Subcutaneous abdominal adipose tissue (tissue), 5 donors: ENCODE results near the gene IL12RB2.

Source experiments
- H3K27ac ChIP-seq: one replicate; pipeline ENCODE4 v1.7.0; 2013; ENCODE audit warnings: low read depth, mild to moderate bottlenecking, inconsistent platforms, low read length, moderate library complexity
- H3K27me3 ChIP-seq, 5 donors: one replicate each; pipeline ENCODE4 v1.7.0; 2013; ENCODE audit warnings: low read length in 5 of 5, inconsistent platforms in 1 of 5; ENCODE audit not compliant: control insufficient read depth in 5 of 5, insufficient read depth in 4 of 5
- H3K36me3 ChIP-seq, 5 donors: one replicate each; pipeline ENCODE4 v1.7.0; 2013; ENCODE audit warnings: low read length in 5 of 5; ENCODE audit not compliant: control insufficient read depth in 5 of 5, insufficient read depth in 5 of 5
- H3K4me1 ChIP-seq, 5 donors: one replicate each; pipeline ENCODE4 v1.7.0; 2013; ENCODE audit warnings: low read length in 5 of 5, mild to moderate bottlenecking in 3 of 5, moderate library complexity in 1 of 5; ENCODE audit not compliant: control insufficient read depth in 5 of 5, insufficient read depth in 5 of 5
- H3K4me3 ChIP-seq, 5 donors: one replicate each; pipeline ENCODE4 v1.7.0; 2013; ENCODE audit warnings: low read length in 5 of 5, low read depth in 1 of 5
- H3K9ac ChIP-seq, 5 donors: one replicate each; pipeline ENCODE4 v1.7.0; 2013; ENCODE audit warnings: low read length in 5 of 5, mild to moderate bottlenecking in 4 of 5, moderate library complexity in 3 of 5
- H3K9me3 ChIP-seq, 5 donors: one replicate each; pipeline ENCODE4 v1.7.0; 2013; ENCODE audit warnings: low read length in 5 of 5; ENCODE audit not compliant: control insufficient read depth in 5 of 5
- donor health status: healthy.
- donor health status: healthy.
- donor health status: healthy.
- donor health status: healthy.
- donor health status: healthy.

IL12RB2 gene

GRCh38 chr1:67308136-67308535 lies 463 bp downstream of the IL12RB2 start:
- Histone ChIP-seq H3K9me3 (no peaks in the 10 kb centered on the region), H3K27ac (no peak overlapping the region), H3K9ac (peak overlapping the region in 2 of 5 donors; percentile 10 to 39), H3K27me3 (peaks cover 0 to 16% (median 9%) of the 10 kb centered on the region in 5 donors), H3K4me1 (peaks cover 0 to 16% (median 7%) of the 10 kb centered on the region in 5 donors), H3K36me3 (no peaks in the 10 kb centered on the region), H3K4me3 (peak overlapping the region; percentile 37 to 68 (median 60))

GRCh38 chr1:67312615-67313014 lies 4.9 kb downstream of the IL12RB2 start:
- Histone ChIP-seq H3K4me3 (no peak overlapping the region), H3K27ac (no peak overlapping the region), H3K9ac (no peak overlapping the region), H3K27me3 (peaks cover 0 to 9% (median 5%) of the 10 kb centered on the region in 5 donors), H3K9me3 (no peaks in the 10 kb centered on the region), H3K4me1 (peaks cover 0 to 10% (median 2%) of the 10 kb centered on the region in 5 donors), H3K36me3 (no peaks in the 10 kb centered on the region)

GRCh38 chr1:67313934-67314671 lies 6.4 kb downstream of the IL12RB2 start:
- Histone ChIP-seq H3K9ac (no peak overlapping the region), H3K27ac (no peak overlapping the region), H3K4me3 (no peak overlapping the region), H3K27me3 (no peaks in the 10 kb centered on the region), H3K9me3 (no peaks in the 10 kb centered on the region), H3K36me3 (no peaks in the 10 kb centered on the region), H3K4me1 (peaks cover 0 to 4% (median 0%) of the 10 kb centered on the region in 5 donors)

DNA sequence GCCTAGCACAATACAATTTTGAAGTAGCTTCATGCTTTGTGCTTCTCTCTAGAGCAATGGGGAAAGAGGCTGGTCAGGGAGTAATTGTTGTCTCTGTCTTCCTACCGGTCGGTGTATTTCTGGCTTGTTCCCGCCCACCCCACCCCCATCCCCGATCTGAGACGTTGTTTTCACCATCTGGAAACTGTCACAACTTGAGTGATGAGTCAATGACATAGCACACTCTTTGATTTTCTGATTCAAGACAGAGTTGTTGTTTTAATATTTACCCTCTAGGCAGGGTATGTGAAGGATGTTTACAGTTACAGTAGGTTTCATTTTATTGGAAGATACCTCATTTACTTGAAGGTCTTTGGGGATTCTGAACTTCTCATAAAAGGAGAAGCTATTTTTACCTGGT lies 7.0 kb downstream of the IL12RB2 start:
- Histone ChIP-seq H3K27ac (no peak overlapping the region), H3K9ac (no peak overlapping the region), H3K27me3 (no peaks in the 10 kb centered on the region), H3K4me3 (no peak overlapping the region), H3K4me1 (peaks cover 0 to 4% (median 0%) of the 10 kb centered on the region in 5 donors), H3K9me3 (no peaks in the 10 kb centered on the region), H3K36me3 (no peaks in the 10 kb centered on the region)

DNA sequence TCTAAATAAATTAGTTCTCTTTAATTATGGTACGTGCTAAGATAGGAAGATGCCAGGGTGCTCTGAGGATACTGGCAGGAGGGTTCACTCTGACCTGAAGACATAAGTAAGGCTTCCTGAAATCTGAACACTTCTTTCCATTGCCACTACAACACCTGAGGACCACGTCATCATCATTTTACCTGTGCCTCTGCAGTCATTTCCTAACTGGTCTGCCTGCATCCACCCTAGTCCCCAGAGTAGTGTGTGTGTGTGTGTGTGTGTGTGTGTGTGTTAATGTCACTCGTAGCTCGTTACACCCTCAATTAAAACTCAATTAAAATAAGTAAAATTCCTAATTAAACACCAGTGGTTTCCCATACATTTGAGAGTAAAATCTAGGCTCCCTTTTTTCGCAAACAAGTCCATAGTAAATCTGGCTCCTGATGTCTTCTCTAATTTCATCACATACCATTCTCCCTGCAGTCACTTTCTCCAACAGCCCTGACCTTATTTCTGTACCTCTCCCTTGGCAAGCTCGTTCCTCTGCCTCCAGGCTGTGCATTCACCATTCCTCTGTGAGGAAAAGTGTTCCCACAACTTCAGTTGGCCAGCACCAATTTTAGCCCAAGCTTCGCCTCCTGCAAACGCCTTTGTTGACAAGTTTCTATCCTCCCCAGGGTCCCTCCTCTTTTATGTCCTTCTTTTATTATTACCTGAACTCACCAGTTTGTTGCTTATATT lies 8.7 kb downstream of the IL12RB2 start:
- Histone ChIP-seq H3K9me3 (no peaks in the 10 kb centered on the region), H3K4me3 (no peak overlapping the region), H3K27ac (no peak overlapping the region), H3K9ac (no peak overlapping the region), H3K27me3 (no peaks in the 10 kb centered on the region), H3K4me1 (peaks cover 0 to 4% (median 0%) of the 10 kb centered on the region in 5 donors), H3K36me3 (no peaks in the 10 kb centered on the region)

- no peak overlapping the region for H3K4me3 ChIP-seq
- H3K4me1 ChIP-seq = peaks cover 0 to 4% (median 0%) of the 10 kb centered on the region in 5 donors
- no peak overlapping the region for H3K9ac ChIP-seq
- H3K9me3 ChIP-seq = no peaks in the 10 kb centered on the region
- H3K27me3 ChIP-seq = no peaks in the 10 kb centered on the region
- H3K36me3 ChIP-seq = no peaks in the 10 kb centered on the region
- H3K27ac ChIP-seq = no peak overlapping the region
Measured at GRCh38 chr1:67316918-67317317, 9.2 kb downstream of the IL12RB2 start.

DNA sequence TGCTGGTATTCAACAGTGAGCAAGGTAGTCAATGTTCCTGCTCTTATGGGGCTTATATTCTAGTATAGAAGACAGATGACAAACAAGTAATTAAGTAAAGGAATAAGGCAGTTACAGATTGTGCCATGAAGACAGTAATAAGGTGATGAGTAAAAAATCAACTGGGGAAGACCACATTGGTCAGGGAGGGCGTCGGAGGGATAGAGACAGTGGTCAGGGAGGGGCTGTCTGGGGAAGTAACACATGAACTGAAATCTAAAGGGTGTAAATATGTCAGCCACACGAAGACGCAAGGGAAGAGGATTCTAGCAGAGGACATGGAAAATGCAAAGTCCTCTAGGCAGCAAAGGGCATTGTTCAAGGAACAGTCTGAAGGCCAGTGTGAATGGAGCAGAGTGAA lies 10.1 kb downstream of the IL12RB2 start:
- no peak overlapping the region for H3K9ac ChIP-seq
- no peak overlapping the region for H3K4me3 ChIP-seq
- no peaks in the 10 kb centered on the region for H3K36me3 ChIP-seq
- peaks cover 0 to 4% (median 0%) of the 10 kb centered on the region in 5 donors for H3K4me1 ChIP-seq
- no peaks in the 10 kb centered on the region for H3K9me3 ChIP-seq
- no peak overlapping the region for H3K27ac ChIP-seq
- H3K27me3 ChIP-seq = peaks cover 0 to 2% (median 0%) of the 10 kb centered on the region in 5 donors

GRCh38 chr1:67322442-67322841 lies 14.8 kb downstream of the IL12RB2 start:
- Histone ChIP-seq H3K9me3 (no peaks in the 10 kb centered on the region), H3K36me3 (no peaks in the 10 kb centered on the region), H3K27ac (no peak overlapping the region), H3K9ac (no peak overlapping the region), H3K4me3 (no peak overlapping the region), H3K27me3 (peaks cover 0 to 3% (median 0%) of the 10 kb centered on the region in 5 donors), H3K4me1 (no peaks in the 10 kb centered on the region)

DNA sequence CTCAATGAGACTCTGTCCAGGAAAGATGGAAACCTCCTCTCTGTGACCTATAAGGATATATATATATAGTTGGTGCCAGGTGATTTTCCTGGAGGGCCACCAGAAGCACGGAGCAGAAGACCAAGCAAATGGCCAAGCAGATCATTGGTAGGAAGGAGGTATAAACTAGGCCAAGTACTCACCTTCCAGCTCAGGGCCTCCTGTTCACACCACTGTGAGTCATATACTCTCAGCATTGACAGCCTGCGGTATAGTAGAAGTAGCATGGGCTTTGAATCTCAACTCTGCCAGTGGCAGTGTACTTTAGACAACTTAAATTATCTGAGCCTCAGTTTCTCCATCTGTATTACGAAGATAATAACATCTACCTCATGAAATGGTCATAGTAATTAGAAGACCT lies 15.4 kb downstream of the IL12RB2 start:
- Histone ChIP-seq H3K9me3 (no peaks in the 10 kb centered on the region), H3K27me3 (peaks cover 0 to 3% (median 0%) of the 10 kb centered on the region in 5 donors), H3K4me3 (no peak overlapping the region), H3K27ac (no peak overlapping the region), H3K36me3 (no peaks in the 10 kb centered on the region), H3K4me1 (no peaks in the 10 kb centered on the region), H3K9ac (no peak overlapping the region)

GRCh38 chr1:67324068-67324467 lies 16.4 kb downstream of the IL12RB2 start:
- Histone ChIP-seq H3K36me3 (no peaks in the 10 kb centered on the region), H3K27me3 (peaks cover 0 to 3% (median 0%) of the 10 kb centered on the region in 5 donors), H3K27ac (no peak overlapping the region), H3K4me3 (no peak overlapping the region), H3K9ac (no peak overlapping the region), H3K4me1 (no peaks in the 10 kb centered on the region), H3K9me3 (no peaks in the 10 kb centered on the region)
